ENCODE data around the gene AQP1. TPM values are rescaled to one million over a fixed set of nuclear protein-coding genes. Genes with fewer than 3 reads are reported as not detected.

Gene AQP1
- total and polyA plus RNA-seq, 10 of the 15 experiments (the other 5 are each of a cell fraction or from before 2014, with no cell fraction given) = 0.03 to 0.64 TPM; not detected in 8

DNA sequence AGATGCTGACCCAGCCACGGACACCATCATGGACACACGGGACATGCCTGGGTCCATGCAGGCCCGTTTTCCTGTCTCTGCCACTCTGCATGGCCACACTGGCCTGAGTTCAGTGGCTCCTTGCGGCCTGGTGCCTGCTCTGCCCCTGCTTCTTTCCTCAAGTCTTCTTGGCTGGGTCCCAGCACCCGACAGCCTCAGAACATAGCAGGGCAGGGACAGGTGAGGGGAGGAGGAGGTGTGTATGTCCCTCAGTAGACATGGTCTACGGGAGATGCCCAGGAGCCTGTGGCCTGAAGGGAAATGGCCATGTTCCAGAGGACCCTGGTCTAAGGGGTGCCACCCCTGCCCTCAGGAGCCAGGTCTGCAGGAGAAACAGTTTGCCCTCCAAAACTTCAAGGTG, 2.2 kb upstream of the AQP1 start:
- Histone ChIP-seq H3K4me3 (no peak overlapping the region), H3K79me2 (ENCODE audit: control insufficient read depth, insufficient read depth, low read length) (no peaks in the 10 kb centered on the region), H3K4me2 (ENCODE audit: control insufficient read depth, insufficient read depth) (no peak overlapping the region), H3K36me3 (ENCODE audit: control insufficient read depth in 2 of 2, insufficient read depth in 2 of 2, low read length in 1 of 2) (no peaks in the 10 kb centered on the region), H3K9me3 (replicated peaks; ENCODE audit: control insufficient read depth, insufficient read depth, low read length) (no peaks in the 10 kb centered on the region), H3K27me3 (replicated peaks in 1 of 2; ENCODE audit: control insufficient read depth in 2 of 2, insufficient read depth in 2 of 2, low read length in 1 of 2) (no peaks in the 10 kb centered on the region), H2AFZ (ENCODE audit: control insufficient read depth, low read depth, low read length) (no peak overlapping the region), H3K9ac (ENCODE audit: control insufficient read depth, insufficient read depth, low read length) (no peak overlapping the region), H4K20me1 (ENCODE audit: control insufficient read depth, insufficient read depth) (no peaks in the 10 kb centered on the region), H3K27ac (ENCODE audit: control insufficient read depth, insufficient read depth) (no peak overlapping the region), H3K4me1 (ENCODE audit: control insufficient read depth, insufficient read depth, low read length) (no peaks in the 10 kb centered on the region)
- CTCF ChIA-PET = no interaction called here
- TF ChIP-seq MYB (IDR thresholded peaks at IDR 0.05; ENCODE audit: borderline replicate concordance, low read depth, low read length) (no peak), NRF1 (conservative IDR thresholded peaks at IDR 0.05; ENCODE audit: low read depth, low read length) (no peak), PAX8 (IDR thresholded peaks at IDR 0.05) (no peak), HDAC2 (IDR thresholded peaks at IDR 0.05) (no peak), HDAC6 (IDR thresholded peaks at IDR 0.05; ENCODE audit: unreplicated experiment) (no peak), CREB1 (IDR thresholded peaks at IDR 0.05; ENCODE audit: low read depth) (no peak), POLR2AphosphoS5 (IDR thresholded peaks at IDR 0.05; ENCODE audit: low read length) (no peak), IRF4 (IDR thresholded peaks at IDR 0.05; ENCODE audit: low read depth, low read length) (no peak), RAD51 (IDR thresholded peaks at IDR 0.05) (no peak), TCF3 (IDR thresholded peaks at IDR 0.05; ENCODE audit: borderline replicate concordance, insufficient read depth, low read depth, low read length) (no peak), NFYB (IDR thresholded peaks at IDR 0.05; ENCODE audit: insufficient read depth, low read depth, low read length) (no peak), DPF2 (IDR thresholded peaks at IDR 0.05) (no peak), CREM (IDR thresholded peaks at IDR 0.05; ENCODE audit: low read depth) (no peak), ZBTB33 (IDR thresholded peaks at IDR 0.05) (no peak)
- RAD21 ChIA-PET (ENCODE audit: unreplicated experiment) = no interaction called here
- in situ Hi-C loops (cut with MboI) (no loop called here), intact Hi-C loops (cut with micrococcal nuclease; ENCODE audit: unreplicated experiment) (no loop called here)
- no peak for ATAC-seq
- SMC1A ChIA-PET (ENCODE audit: uncharacterized antibody, unreplicated experiment) = no interaction called here
- no TSS peak for BruUV-seq (replicated peaks)
- FAIRE-seq = no peak
- POLR2A ChIA-PET = no interaction called here
- 25% methylated on average over 6 of the region's 6 CpGs for WGBS (ENCODE audit: insufficient coverage, insufficient replicate concordance, low lambda C conversion rate, missing lambda C conversion rate)
- no peak for DNase-seq (ENCODE audit: low read depth, low spot score)
